ENCODE measurements around the gene GMDS.

GMDS gene

GRCh38 chr6:1630212-1630770 lies 615.1 kb downstream of the GMDS start:
- H3K4me3 ChIP-seq (replicated peaks in 1 of 2; ENCODE audit: low read depth in 2 of 2, low read length in 2 of 2), result no peak overlapping the region
- TF ChIP-seq CTCF (IDR thresholded peaks at IDR 0.05; ENCODE audit: low read depth, low read length), result no peak
- DNase-seq (ENCODE audit: low read depth in 2 of 2), result no peak

- TF ChIP-seq CTCF (IDR thresholded peaks at IDR 0.05; ENCODE audit: low read depth, low read length), result no peak
- DNase-seq (ENCODE audit: low read depth in 2 of 2), result no peak
- no peak overlapping the region for H3K4me3 ChIP-seq (replicated peaks in 1 of 2; ENCODE audit: low read depth in 2 of 2, low read length in 2 of 2)
These were observed 616.1 kb downstream of the GMDS start for GRCh38 chr6:1629316-1629715.

GRCh38 chr6:1627827-1628560 lies 617.4 kb downstream of the GMDS start:
- no peak overlapping the region for H3K4me3 ChIP-seq (replicated peaks in 1 of 2; ENCODE audit: low read depth in 2 of 2, low read length in 2 of 2)
- DNase-seq (ENCODE audit: low read depth in 2 of 2), result no peak
- no peak for TF ChIP-seq CTCF (IDR thresholded peaks at IDR 0.05; ENCODE audit: low read depth, low read length)

- H3K4me3 ChIP-seq (replicated peaks in 1 of 2; ENCODE audit: low read depth in 2 of 2, low read length in 2 of 2), result no peak overlapping the region
- no peak for TF ChIP-seq CTCF (IDR thresholded peaks at IDR 0.05; ENCODE audit: low read depth, low read length)
- no peak for DNase-seq (ENCODE audit: low read depth in 2 of 2)
These were observed 618.9 kb downstream of the GMDS start for GRCh38 chr6:1626481-1626880.

GRCh38 chr6:1625794-1626435 lies 619.5 kb downstream of the GMDS start:
- no peak for DNase-seq (ENCODE audit: low read depth in 2 of 2)
- H3K4me3 ChIP-seq (replicated peaks in 1 of 2; ENCODE audit: low read depth in 2 of 2, low read length in 2 of 2), result no peak overlapping the region
- no peak for TF ChIP-seq CTCF (IDR thresholded peaks at IDR 0.05; ENCODE audit: low read depth, low read length)

- peak; percentile 57 to 69 for DNase-seq (ENCODE audit: low read depth in 2 of 2)
- peak overlapping the region; percentile 64 to 69 for H3K4me3 ChIP-seq (replicated peaks in 1 of 2; ENCODE audit: low read depth in 2 of 2, low read length in 2 of 2)
- TF ChIP-seq CTCF (IDR thresholded peaks at IDR 0.05; ENCODE audit: low read depth, low read length), result no peak
These were observed 620.3 kb downstream of the GMDS start for GRCh38 chr6:1624851-1625781.
